IPS-18c (cell line): ENCODE data around the gene LRRC36.

ENCODE experiments used
- H3K4me3 ChIP-seq: 2 replicates; pipeline ENCODE4 v1.7.0; 2013; ENCODE audit warnings: low read depth, mild to moderate bottlenecking, low read length, moderate library complexity; ENCODE audit not compliant: insufficient read depth
- H3K9me3 ChIP-seq: one replicate; pipeline ENCODE4 v1.6.1; 2013; ENCODE audit warnings: mild to moderate bottlenecking, low read length, moderate library complexity; ENCODE audit not compliant: control insufficient read depth, insufficient read depth

LRRC36 gene, protein sequence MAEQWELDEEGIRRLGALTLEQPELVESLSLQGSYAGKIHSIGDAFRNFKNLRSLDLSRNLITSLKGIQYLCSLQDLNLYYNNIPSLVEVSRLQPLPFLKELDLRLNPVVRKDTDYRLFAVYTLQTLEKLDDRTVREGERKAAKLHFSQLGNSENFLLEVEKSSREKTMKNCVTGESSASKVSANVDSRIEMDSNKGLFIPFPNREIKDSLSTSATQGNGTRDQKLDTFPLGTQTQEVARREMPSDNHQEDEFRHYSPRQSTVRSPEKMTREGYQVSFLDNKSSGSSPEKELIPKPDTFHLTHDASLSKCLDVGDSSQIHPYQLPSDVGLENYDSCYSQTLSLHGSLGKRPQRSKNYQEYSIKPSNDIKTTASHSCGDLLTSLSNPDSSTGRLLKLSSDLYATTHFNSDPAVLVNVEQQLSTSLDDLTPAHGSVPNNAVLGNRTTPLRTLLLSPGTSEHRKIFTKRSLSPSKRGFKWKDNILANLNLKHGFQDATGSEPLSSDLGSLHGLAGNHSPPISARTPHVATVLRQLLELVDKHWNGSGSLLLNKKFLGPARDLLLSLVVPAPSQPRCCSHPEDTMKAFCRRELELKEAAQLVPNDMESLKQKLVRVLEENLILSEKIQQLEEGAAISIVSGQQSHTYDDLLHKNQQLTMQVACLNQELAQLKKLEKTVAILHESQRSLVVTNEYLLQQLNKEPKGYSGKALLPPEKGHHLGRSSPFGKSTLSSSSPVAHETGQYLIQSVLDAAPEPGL

DNA sequence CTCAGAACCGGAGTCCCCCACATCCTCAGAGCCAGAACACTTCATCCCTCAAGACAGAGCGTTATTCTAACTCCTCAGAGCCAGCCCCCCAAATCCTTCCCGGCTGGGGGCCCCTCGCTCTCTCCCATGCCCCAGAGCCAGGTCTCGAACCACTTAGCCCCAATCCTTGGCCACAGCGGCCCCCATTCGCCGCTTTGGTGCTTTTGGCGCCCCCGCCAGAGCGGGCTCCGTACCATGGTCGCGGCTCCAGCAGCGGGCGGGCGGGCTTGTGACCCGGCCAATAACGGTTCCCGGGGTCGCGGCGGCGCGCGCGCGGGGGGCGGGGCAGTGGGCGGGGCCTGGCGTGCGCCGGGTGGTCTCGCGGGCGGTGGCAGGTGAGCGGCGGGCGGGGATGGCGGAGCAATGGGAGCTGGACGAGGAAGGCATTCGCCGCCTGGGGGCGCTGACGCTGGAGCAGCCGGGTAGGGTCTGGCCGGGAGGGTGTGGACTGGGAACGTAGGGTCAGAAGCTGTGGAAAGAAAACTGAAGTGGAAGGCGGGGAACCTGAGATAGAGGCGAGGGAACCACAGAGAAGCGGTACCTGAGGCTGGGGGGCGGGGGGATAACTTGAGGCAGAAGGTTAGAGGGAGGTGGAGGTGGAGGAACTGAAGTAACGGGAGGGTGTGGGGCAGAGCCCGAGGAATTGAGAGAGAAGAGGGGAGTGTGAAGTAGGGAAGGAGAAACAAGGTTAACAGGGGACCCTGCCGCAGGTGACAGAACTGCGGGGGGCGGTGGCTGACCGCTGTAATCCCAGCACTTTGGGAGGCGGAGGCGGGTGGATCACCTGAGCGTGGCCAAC is at the start of gene LRRC36, which contains the start of gene KCTD19:
Gene LRRC36, plus strand, starts transcription at position 344 of the 838 bp plus-strand sequence. Its CDS starts 48 bp downstream, at position 392.
Gene KCTD19, minus strand, starts transcription at position 270 of the 838 bp plus-strand sequence. Its CDS starts 34 bp downstream, at position 236.
- no peaks in the 10 kb centered on the region for H3K9me3 ChIP-seq
- peak within 1 kb of the TSS; percentile 59 for H3K4me3 ChIP-seq

DNA sequence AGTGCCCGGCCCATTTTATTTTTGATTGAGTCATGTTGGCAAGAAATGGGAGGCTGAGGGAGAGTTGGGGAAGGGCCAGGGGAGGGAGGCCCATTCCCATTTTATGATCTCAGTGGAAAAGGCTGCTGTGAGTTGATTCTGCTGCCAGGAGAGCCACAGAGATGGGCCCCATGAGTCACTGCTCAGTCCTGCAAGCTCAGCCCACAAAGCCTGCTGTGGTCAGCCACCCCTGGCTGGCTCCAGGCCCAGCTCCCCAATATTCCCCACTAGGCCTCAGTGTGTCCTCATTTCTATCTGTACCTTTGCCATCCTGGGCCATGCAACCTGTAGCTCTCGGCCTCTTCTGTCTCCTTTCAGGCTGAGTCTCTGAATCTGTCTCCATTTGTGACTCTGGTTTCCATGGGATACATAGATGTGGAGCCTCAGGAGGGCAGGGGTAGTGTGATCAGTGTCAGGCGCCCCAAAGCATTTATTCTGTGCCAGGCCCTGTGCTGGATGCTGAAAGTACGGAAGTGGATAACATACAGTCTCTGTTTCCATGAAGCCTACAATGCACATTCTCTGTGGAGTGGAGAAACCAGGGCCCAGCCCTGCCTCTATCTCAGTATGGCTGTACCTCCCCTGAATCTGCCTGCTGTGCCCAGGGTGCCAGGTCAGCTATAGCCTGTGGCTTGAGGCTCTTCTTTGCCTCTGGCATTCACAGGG is 49.2 kb upstream of the LRRC36 start:
- H3K4me3 ChIP-seq: no peak overlapping the region

DNA sequence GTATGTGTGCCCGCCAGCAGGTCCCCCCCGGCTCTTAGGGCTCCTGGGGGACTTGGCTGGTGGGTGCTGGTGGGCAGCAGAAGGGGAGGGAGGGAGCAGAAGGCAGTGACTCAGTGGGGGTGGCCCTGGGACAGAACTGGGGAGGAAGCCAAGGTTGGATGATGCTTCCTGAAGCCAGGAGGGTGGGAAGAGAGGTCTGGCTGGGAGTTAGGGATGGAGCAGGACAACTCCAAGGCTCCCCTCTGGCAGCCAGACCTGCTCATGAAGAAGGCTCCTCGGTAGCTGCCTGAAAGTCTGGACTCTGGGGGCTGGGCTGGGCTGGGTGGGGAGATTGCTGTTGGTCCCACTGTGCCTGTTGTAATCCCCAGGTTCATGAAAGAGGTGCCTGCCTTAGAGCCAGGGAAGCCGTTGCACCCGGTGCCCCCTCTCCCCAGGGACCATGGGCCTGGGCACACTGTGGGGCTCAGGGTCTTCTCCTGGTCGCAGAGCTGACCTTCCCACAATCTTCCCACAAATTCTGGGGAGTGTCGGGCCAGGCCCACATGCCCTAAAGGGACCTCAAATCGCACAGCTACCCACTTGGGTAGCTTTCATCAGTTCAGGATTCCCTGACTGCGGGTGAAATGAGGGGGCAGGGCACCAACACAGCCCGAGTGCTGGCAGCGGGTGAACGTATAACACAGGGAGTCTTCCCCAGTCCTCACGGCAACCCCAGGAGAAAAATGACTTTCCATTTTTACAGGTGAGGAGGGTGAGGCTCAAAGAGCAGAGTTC is 48.4 kb upstream of the LRRC36 start:
- Histone ChIP-seq H3K9me3 (no peaks in the 10 kb centered on the region), H3K4me3 (peak overlapping the region; percentile 65)

More for the DNA sequence above, 49.2 kb upstream of the LRRC36 start:
- H3K9me3 ChIP-seq: no peaks in the 10 kb centered on the region

DNA sequence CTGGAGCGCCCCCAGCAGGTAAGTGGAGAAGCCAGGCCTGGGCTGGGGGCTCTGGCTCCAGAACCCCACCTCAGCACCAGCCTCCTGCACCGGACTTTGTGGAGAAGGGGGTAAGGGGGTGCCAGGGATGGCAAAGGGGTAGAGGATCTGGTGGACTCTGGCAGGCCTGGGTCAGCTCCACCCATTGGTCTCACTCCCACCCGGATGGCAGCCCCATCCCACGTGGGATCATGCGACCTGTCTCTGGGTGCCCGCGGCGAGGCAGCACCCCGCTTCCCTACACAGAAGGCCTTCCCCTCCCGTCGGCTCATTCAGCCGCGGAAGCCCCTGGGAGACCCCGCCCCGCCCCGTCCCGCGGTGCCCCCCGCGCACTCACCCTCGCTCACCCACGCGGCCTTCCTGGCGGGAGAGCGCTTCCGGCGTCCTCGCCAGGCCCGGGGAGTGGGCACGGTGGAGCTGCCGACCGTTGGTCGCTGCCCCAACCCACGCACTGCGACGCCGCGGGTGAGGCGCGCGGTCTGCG is 47.8 kb upstream of the LRRC36 start:
- H3K4me3 ChIP-seq: peak overlapping the region; percentile 65
- no peaks in the 10 kb centered on the region for H3K9me3 ChIP-seq

DNA sequence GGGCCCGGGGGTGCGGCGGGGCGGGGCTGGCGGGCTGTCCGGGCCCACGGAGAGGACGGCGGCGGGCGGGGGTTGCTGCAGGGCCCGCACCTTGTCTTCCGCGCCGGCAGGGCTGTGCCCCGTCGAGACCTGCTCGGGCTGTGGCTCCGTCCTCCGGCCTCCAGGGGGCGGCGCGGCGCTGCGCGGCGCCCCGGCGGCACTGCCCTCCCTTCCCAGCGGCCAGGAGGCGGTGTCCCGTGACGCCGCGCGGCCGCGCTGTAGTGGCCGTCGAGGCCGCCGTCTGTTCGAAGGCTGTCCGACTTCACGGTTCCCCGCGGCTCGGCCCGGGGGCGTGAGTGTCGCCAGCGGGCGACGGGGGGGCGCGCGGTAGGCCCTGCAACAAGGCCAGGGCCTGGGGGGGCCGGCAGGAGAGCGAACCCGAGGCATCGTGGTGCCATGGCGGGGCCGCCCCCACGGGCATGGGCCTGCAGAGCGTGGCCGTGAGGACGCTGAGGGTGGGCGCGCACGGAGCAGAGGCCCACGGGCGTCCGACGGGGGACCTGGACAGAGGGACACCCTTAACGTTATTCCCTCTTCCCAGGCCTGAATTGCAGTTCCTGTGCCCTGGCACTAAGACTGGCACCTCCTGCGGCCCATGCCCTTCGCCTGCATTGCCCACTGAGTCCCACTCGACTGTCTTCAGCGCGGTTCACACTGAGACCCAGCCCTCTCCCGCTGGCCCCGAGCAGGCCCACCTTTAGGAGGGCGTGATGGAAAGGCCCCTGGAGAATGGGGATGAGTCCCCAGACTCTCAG is 47.1 kb upstream of the LRRC36 start, which contains the start of gene PLEKHG4:
Gene PLEKHG4, plus strand, starts transcription at position 237 of the 794 bp plus-strand sequence. Its CDS starts 513 bp downstream, at position 750.
- no peaks in the 10 kb centered on the region for H3K9me3 ChIP-seq
- H3K4me3 ChIP-seq: peak within 1 kb of the TSS; percentile 65

DNA sequence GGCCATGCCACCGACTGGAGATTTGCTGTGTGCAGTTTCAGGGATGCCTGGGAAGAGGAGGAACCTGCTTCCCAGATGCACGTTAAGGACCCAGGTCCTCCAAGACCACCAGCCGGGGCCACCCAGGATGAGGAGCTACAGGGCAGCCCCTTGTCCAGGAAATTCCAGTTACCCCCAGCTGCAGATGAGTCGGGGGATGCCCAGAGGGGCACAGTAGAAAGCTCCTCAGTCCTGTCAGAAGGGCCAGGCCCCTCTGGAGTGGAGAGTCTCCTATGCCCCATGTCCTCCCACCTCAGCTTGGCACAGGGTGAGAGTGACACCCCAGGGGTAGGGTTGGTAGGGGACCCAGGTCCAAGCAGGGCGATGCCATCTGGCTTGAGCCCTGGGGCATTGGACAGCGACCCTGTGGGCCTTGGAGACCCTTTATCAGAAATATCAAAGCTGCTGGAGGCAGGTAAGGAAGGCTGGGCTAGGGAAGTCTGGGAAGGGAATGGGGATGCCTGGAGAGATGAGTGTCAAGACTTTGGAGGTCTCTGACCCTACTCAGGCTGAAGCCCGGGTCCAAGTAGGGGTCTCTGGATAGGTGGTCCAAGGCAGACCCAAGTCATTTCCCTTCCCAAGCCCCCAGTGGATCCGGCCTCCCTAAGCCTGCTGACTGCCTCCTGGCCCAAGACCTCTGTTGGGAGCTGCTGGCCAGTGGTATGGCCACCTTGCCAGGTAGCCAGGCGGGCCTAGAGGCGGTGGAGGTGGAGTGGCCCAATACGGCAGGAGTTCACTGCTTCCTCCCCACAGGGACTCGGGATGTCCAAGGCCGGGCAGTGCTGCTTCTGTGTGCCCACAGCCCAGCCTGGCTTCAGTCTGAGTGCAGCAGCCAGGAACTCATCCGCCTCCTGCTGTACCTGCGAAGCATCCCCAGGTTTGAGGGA is 46.3 kb upstream of the LRRC36 start:
- Histone ChIP-seq H3K9me3 (no peaks in the 10 kb centered on the region), H3K4me3 (no peak overlapping the region; the same call in 1 of the 2 replicates)

DNA sequence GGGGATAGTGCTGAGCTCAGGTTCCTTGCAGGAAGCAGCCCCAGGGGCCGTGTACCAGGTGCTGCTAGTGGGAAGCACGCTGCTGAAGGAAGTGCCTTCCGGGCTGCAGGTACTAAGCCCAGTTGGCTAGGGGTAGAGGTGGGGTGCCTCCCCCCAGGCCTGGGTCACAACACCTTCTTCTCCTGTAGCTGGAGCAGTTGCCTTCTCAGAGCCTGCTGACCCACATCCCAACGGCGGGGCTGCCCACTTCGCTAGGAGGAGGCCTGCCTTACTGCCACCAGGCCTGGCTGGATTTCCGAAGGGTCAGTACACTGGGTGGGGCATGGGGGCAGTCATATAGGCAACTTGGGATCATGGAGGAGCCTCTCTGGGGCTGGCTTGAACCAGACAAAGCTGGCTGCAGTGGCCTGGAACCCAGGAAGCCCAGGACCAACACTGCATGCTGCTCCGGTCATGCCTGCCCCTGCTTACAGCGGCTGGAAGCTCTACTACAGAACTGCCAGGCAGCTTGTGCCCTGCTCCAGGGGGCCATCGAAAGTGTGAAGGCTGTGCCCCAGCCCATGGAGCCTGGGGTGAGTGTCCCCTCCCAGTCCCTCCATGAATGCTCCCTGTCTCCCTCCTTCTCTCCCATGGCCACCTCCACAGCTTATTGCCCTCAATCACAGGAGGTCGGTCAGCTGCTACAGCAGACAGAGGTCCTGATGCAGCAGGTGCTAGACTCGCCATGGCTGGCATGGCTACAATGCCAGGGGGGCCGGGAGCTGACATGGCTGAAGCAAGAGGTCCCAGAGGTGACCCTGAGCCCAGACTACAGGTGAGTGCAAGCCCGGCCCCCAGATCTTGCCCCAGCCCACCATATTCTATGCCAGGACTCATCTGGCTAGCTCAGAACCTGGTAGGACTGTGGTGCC is 44.8 kb upstream of the LRRC36 start:
- Histone ChIP-seq H3K4me3 (no peak overlapping the region), H3K9me3 (no peaks in the 10 kb centered on the region)

DNA sequence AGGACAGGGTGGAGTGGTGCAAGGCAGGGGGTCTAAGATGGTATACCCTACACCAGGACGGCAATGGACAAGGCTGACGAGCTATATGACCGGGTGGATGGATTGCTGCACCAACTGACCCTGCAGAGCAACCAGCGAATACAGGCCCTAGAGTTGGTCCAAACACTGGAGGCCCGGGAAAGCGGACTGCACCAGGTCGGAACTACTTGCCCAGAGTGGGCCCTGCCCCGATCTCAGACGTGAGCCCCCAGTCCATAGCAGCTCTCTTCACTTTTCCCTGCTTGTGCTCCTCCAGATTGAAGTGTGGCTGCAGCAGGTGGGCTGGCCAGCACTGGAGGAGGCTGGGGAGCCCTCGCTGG is 44.2 kb upstream of the LRRC36 start:
- H3K9me3 ChIP-seq: no peaks in the 10 kb centered on the region
- no peak overlapping the region for H3K4me3 ChIP-seq

DNA sequence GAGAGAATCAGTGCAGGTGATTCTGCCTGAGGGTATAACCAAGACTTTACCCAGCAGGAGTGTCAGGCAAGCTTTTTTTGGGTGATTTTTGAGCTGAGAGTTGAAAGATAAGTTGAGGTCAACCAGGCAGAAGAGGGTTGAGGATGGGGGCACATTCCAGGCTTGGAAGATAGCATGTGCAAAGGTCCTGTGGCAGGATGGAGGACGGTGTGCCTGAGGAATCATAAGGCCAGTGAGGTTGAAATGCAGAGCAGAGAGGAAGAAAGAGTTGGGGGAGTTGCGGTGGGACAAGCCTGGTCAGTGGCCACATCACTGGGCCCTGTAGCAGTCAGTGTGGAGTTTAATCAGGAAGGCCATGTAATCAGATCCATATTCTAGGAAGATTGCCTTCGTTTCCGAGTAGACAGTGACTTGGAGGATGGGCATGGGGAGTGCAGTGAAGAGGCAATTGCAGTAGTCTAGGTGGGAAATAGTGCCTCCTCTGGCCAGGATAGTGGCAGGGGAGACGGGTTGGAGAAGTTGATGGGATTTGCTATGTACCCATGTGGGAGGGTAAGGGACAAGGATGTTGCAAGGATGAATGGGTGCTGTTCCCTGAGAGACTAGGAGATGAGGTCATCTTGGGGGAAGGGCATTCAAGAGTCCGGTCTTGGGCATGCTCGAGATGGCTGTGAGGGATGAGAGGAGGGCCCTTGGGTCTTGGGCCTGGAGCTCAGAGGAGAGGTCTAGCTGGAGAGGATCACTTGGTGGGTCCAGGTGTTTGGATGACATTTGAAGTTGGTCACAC is 43.4 kb upstream of the LRRC36 start:
- no peak overlapping the region for H3K4me3 ChIP-seq
- no peaks in the 10 kb centered on the region for H3K9me3 ChIP-seq

DNA sequence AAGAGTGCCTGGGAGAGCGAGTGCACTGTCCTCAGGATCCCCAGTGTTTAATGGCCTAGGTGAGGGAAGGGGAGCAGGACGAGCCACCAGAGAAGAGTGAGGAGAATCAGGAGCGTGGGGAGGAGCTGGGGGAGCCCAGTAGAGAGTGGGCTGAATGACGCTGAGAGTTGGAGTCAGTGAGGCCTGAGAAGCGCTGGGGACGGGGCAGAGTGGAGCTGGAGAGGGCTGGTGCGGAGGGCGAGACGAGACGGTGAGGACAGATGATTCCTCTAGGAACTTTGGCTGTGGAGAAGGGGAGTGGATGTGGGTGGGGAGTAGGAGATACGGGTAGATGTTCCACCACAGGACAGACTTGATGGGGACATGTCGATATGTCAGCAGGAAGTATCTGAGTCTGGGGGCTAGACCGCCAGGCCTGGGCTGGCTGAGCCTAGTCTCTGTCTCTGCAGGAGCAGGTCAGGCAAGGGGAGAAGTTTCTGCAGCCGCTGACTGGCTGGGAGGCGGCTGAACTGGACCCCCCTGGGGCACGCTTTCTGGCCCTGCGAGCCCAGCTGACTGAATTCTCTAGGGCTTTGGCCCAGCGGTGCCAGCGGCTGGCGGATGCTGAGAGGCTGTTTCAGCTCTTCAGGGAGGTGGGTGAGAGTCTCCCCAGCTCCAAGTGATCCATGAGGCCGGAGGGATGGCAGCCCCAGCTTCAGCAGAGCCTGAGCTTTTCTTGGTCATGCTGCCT is 42.6 kb upstream of the LRRC36 start:
- Histone ChIP-seq H3K9me3 (no peaks in the 10 kb centered on the region), H3K4me3 (no peak overlapping the region)

DNA sequence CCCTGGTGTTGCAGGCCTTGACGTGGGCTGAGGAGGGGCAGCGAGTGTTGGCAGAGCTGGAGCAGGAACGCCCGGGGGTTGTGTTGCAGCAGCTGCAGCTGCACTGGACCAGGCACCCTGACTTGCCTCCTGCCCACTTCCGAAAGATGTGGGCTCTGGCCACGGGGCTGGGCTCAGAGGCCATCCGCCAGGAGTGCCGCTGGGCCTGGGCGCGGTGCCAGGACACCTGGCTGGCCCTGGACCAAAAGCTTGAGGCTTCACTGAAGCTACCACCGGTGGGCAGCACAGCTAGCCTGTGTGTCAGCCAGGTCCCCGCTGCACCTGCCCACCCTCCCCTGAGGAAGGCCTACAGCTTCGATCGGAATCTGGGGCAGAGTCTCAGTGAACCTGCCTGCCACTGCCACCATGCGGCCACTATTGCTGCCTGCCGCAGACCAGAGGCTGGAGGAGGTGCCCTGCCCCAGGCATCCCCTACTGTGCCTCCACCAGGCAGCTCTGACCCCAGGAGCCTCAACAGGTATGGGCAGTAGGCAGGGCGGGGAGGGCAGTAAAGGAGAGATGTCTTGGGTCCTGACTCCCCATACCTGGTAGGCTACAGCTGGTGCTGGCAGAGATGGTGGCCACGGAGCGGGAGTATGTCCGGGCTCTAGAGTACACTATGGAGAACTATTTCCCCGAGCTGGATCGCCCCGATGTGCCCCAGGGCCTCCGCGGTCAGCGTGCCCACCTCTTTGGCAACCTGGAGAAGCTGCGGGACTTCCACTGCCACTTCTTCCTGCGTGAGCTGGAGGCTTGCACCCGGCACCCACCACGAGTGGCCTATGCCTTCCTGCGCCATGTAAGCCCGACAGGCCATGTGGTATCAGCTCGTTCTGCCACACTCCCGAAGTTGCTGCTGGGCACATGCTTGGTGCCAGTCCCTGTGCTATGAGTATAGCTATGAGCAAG is 41.6 kb upstream of the LRRC36 start:
- no peak overlapping the region for H3K4me3 ChIP-seq
- H3K9me3 ChIP-seq: no peaks in the 10 kb centered on the region
